Osteocyte (in vitro differentiated cells): ENCODE data around the gene DEFB113. TPM values are rescaled to one million over a fixed set of nuclear protein-coding genes. Genes with fewer than 3 reads are reported as not detected.
"Not testable (repeated sequence)": the region's sequence is repeated elsewhere in the genome, so short reads cannot be mapped to it uniquely, and the experiment has no call there.

Source experiments
- DNase-seq: peaks from one replicate; pipeline ENCODE4 v3.0.0; 2021; ENCODE audit warnings: mixed read lengths; ENCODE audit not compliant: unreplicated experiment; ENCODE audit errors: extremely low spot score
- H3K27ac Mint-ChIP-seq: one replicate; pipeline ENCODE4 v1.8.0; 2021; ENCODE audit warnings: mild to moderate bottlenecking, mixed read lengths; ENCODE audit not compliant: unreplicated experiment
- H3K27me3 Mint-ChIP-seq: one replicate; pipeline ENCODE4 v1.8.0; 2021; ENCODE audit warnings: mixed read lengths; ENCODE audit not compliant: unreplicated experiment
- H3K36me3 Mint-ChIP-seq: one replicate; pipeline ENCODE4 v1.8.0; 2021; ENCODE audit warnings: mixed read lengths; ENCODE audit not compliant: unreplicated experiment
- H3K4me1 Mint-ChIP-seq: one replicate; pipeline ENCODE4 v1.8.0; 2021; ENCODE audit warnings: mixed read lengths; ENCODE audit not compliant: unreplicated experiment
- H3K4me3 Mint-ChIP-seq: one replicate; pipeline ENCODE4 v1.8.0; 2021; ENCODE audit warnings: mild to moderate bottlenecking, moderate library complexity, mixed read lengths; ENCODE audit not compliant: unreplicated experiment
- H3K9me3 Mint-ChIP-seq: one replicate; pipeline ENCODE4 v1.8.0; 2021; ENCODE audit warnings: mixed read lengths; ENCODE audit not compliant: unreplicated experiment
- total RNA-seq: library from RNA; stranded (reverse); gene quantifications from 2 replicates; pipeline ENCODE4 v1.2.1, GENCODE V29; 2021
- TF ChIP-seq, protein P1 (sequence below): fragments of 200-600 bp; sonication (generic); IDR thresholded peaks from 2 replicates; pipeline ENCODE4 v1.5.0; 2021; ENCODE audit warnings: antibody characterized with exemption, mild to moderate bottlenecking, moderate library complexity

The DEFB113 gene
- total RNA-seq, 1 donor from 2014 or later, result not detected

DNA sequence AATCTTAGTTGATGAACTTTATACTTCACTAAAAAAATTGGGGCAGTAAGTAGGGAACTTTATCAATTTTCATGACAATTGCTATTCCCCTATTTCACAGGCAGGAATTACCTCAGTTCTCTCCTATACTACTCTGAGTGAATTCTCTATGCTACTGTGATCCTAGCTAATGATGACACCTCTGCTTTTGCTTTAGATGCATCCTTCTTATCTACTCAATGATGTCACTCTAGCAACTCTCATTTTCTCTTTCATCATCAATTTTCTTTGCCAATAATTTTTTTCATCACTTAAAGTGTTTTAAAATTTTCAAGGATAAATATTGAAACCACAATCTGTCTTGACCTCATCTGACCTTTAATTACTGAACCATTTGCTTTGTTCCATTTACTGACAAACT lies 13.6 kb downstream of the DEFB113 start:
- no peaks in the 10 kb centered on the region for H3K4me1 Mint-ChIP-seq
- H3K9me3 Mint-ChIP-seq, result no peaks in the 10 kb centered on the region
- no peak overlapping the region for H3K27ac Mint-ChIP-seq
- no peaks in the 10 kb centered on the region for H3K27me3 Mint-ChIP-seq
- H3K4me3 Mint-ChIP-seq, result no peak overlapping the region
- DNase-seq, result no peak
- no peaks in the 10 kb centered on the region for H3K36me3 Mint-ChIP-seq
- TF ChIP-seq, protein P1, sequence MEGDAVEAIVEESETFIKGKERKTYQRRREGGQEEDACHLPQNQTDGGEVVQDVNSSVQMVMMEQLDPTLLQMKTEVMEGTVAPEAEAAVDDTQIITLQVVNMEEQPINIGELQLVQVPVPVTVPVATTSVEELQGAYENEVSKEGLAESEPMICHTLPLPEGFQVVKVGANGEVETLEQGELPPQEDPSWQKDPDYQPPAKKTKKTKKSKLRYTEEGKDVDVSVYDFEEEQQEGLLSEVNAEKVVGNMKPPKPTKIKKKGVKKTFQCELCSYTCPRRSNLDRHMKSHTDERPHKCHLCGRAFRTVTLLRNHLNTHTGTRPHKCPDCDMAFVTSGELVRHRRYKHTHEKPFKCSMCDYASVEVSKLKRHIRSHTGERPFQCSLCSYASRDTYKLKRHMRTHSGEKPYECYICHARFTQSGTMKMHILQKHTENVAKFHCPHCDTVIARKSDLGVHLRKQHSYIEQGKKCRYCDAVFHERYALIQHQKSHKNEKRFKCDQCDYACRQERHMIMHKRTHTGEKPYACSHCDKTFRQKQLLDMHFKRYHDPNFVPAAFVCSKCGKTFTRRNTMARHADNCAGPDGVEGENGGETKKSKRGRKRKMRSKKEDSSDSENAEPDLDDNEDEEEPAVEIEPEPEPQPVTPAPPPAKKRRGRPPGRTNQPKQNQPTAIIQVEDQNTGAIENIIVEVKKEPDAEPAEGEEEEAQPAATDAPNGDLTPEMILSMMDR, result no peak

DNA sequence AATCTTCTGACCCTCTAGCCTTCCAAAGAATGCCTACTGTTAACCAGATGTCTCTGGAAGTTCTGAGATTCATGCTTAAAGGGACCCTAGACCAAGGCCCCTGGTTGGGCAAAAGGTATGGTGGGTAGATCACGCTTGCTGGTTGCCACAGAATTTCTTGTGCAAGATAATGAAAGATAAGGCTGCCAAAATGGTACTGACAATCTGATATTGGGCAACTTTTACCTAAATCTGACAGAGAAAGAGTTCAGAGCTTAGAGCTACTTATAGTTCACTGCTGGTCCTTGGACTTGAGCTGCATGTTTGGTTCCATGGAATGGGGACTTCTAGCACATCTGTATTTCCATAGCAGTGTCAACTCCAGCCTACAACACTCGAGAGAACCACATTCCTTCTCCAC lies 17.5 kb downstream of the DEFB113 start:
- no peak overlapping the region for H3K4me3 Mint-ChIP-seq
- H3K9me3 Mint-ChIP-seq, result no peaks in the 10 kb centered on the region
- no peak overlapping the region for H3K27ac Mint-ChIP-seq
- no peak for DNase-seq
- no peaks in the 10 kb centered on the region for H3K36me3 Mint-ChIP-seq
- H3K4me1 Mint-ChIP-seq, result no peaks in the 10 kb centered on the region
- H3K27me3 Mint-ChIP-seq, result no peaks in the 10 kb centered on the region
- TF ChIP-seq, protein P1, result no peak

DNA sequence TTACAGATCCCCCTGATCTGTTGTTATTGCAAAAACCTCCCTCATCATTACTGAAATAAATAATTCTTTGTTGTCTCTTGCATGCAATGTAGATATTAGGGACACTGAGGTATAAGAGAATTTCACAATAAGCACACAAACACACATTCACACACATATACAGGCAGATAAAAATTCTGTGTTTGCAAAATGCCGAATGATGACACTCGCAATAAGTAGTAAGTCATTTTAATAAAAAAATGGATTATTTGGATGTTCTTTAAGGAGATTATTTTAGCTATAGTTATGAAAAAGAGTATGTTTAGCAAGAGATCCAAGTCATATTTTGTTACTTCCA lies 19.0 kb downstream of the DEFB113 start:
- no peaks in the 10 kb centered on the region for H3K27me3 Mint-ChIP-seq
- no peak overlapping the region for H3K4me3 Mint-ChIP-seq
- H3K9me3 Mint-ChIP-seq, result no peaks in the 10 kb centered on the region
- no peaks in the 10 kb centered on the region for H3K4me1 Mint-ChIP-seq
- TF ChIP-seq, protein P1, result no peak
- H3K27ac Mint-ChIP-seq, result no peak overlapping the region
- no peaks in the 10 kb centered on the region for H3K36me3 Mint-ChIP-seq
- DNase-seq, result no peak

DNA sequence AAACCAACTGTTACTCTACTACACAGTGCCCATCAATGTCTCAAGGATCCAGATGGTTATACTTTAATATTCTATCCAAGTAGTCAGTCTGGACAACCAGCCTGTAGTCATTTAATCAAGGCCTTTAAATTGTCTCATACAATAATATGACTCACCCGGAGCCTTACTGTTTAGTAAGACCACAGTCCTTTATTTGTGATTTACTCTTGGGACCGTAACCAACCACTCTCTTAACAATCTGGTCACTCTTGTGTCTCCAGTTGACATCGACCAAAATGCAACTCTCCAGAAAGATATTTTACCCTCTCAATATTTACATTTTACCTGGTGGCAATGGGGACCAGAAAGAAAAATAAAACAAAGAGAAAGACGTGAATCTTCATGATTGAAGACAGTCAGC lies 20.4 kb downstream of the DEFB113 start:
- Mint-ChIP-seq H3K27me3 (no peaks in the 10 kb centered on the region), H3K9me3 (no peaks in the 10 kb centered on the region), H3K4me3 (no peak overlapping the region), H3K36me3 (no peaks in the 10 kb centered on the region), H3K27ac (no peak overlapping the region), H3K4me1 (no peaks in the 10 kb centered on the region)
- no peak for DNase-seq
- TF ChIP-seq, protein P1, result no peak

DNA sequence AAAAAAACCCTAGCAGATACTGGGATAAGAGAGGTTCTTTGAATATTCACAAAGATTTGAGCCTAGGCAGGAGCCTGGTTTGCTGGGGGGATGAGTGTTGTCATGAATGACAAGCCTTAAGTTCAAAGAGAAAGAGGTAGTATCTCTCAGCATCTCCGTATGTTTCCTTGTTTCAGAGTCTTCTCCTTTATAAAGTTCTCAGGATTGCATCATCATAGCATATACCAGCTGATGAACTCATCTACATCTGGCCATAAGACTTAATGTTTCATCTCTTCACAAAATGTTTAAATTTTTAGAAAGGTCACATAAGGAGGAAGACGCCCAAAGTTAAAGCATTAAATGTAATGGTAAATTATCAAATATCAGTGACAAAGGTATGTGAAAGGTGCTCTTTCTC lies 22.6 kb downstream of the DEFB113 start:
- Mint-ChIP-seq H3K36me3 (no peaks in the 10 kb centered on the region), H3K27ac (no peak overlapping the region), H3K4me3 (no peak overlapping the region), H3K27me3 (no peaks in the 10 kb centered on the region), H3K9me3 (no peaks in the 10 kb centered on the region), H3K4me1 (no peaks in the 10 kb centered on the region)
- DNase-seq, result no peak
- TF ChIP-seq, protein P1, result no peak

DNA sequence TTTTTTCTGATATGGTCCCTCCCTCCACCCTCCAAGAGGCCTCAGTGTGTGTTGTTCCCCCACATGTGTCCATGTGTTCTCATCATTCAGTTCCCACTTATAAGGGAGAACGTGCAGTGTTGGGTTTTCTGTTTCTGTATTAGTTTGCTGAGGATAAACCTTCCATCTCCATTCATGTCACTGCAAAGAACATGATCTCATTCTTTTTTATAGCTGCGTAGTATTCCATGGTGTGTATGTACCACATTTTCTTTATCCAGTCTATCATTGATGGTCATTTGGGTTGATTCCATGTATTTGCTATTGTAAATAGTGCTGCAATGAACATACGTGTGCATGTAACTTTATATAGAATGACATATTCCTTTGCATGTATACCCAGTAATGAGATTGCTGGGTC lies 25.4 kb downstream of the DEFB113 start:
- H3K9me3 Mint-ChIP-seq, H3K4me1 Mint-ChIP-seq, H3K4me3 Mint-ChIP-seq, DNase-seq, H3K36me3 Mint-ChIP-seq, H3K27me3 Mint-ChIP-seq, H3K27ac Mint-ChIP-seq: not testable (repeated sequence)
